Frontal cortex (tissue), 4 donors: ENCODE data around the gene PKN3. TPM values are rescaled to one million over a fixed set of nuclear protein-coding genes. Genes with fewer than 3 reads are reported as not detected.

ENCODE experiments used
- DNase-seq, 2 donors: peaks; one replicate each; pipeline ENCODE4 v3.0.0; 2012; ENCODE audit warnings: low spot score in 2 of 2
- FAIRE-seq: peaks from 2 replicates; lab custom pipeline; 2012; peaks lifted over from hg19 to GRCh38; lab: Jason Lieb, UNC
- small RNA-seq: library from RNA; depleted of rRNA; stranded (forward); fragments of <200 nt; gene quantifications from one replicate; pipeline ENCODE3, GENCODE V24; 2014
- total RNA-seq: library from RNA; depleted of rRNA; stranded (reverse); fragments of >200 nt; gene quantifications from one replicate; pipeline ENCODE4 v1.2.3, GENCODE V29; 2014
- donor health status: control.
- donor health status: control.
- donor health status: control.

Gene PKN3
- total RNA-seq, 1 donor from 2014 or later, result 0.41 TPM

DNA sequence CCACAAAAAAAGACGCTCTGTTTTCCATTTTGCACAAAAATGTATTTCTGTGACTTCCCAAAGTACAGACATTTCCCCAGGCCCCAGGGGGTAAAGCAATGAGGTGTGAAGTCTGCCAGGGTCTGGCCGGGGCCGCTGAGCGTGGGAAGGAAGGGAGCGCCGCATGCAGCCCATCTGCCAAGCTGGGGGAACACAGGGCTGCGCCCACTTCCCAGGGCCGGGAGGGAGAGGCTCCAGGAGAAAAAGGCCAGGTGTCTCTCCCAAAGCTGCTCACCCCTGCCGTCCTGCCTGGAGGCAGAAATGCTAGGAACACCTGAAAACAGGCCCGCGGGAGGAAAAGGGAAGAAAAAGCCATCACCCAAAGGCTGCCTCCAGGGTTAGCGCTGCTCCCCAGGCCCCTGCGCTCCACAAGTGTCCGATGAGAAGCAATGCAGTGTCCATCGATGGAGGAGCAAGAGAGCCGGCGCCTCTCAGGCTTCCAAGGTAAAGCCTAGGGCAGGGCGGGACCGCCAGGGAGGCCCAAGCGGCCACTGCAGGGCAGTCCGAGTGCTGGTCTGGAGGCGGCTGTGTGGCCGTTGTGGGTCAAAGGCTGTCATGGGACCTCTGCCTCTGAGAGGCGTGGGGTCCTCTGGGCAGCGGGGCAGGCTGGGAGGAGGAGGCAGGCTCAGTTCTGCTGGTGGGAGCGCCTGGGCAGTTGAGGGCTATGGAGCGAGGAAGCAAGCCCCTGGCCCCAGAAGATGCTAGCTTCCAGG, 27.6 kb downstream of the PKN3 start:
- DNase-seq, result no peak
- no peak for FAIRE-seq

GRCh38 chr9:128731093-128731492, 28.8 kb downstream of the PKN3 start:
- no peak for FAIRE-seq
- DNase-seq, result no peak

- FAIRE-seq, result no peak
- DNase-seq, result no peak
These were observed 29.4 kb downstream of the PKN3 start for GRCh38 chr9:128731691-128732090.

DNA sequence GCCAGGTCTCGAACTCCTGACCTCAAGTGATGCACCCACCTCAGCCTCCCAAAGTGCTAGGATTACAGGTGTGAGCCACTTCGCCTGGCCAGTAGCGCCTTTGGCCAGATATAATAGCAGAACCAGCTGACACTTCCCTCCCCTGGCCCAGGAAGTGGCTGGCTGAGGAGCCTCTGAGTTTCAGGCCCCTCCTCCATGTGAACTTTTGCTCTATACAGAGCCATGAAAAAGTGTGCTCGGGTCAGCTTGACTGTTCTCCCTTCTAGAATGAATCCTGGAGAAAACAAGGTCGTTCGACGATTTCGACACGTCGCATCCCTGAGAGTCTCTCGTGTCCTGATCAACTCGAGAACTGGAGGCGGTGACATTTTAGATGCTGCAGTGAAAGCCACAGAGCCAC, 30.3 kb downstream of the PKN3 start:
- FAIRE-seq (no peak), DNase-seq (no peak)

DNA sequence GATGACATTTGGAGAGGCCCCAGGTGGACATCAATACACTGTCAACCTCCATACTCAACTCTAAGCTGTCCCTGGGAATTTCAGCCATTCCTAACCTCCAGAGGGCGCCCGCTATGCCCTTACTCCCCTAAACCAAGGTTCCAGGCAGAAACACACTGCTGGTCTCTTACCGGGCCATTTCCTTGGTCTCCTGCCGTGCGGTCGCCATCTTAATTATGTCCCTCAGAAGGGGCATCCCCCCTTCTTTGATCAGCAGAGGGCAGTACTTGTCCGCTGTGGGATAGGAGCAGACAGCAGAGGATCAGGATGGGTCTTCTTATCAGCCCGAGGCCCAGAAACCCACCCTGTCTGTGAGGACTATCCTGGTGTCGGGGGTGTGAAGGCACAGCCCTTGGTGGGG, 31.0 kb downstream of the PKN3 start:
- DNase-seq (peak in 1 of 2 donors; percentile 57), FAIRE-seq (no peak)

DNA sequence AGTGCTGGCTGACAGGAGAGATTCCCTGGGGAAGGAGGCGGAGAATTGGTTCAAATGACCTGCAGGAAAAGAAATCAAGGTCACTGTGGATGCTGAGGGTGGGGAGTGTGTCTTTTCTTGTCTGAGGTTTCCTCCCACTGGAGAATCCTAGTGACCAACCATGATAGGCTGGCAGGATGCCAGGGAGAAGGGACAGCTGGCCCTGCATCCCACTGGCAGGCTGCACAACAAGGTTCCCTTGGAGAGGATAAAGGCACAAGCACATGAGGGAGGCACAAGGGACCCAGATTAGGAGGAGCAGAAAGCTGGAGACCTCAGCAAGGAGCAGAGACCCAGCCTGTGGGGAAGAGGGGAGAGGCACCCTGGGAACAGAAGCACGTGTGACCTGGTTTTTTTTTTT, 33.1 kb downstream of the PKN3 start:
- no peak for FAIRE-seq
- peak in 1 of 2 donors; percentile 60 for DNase-seq

DNA sequence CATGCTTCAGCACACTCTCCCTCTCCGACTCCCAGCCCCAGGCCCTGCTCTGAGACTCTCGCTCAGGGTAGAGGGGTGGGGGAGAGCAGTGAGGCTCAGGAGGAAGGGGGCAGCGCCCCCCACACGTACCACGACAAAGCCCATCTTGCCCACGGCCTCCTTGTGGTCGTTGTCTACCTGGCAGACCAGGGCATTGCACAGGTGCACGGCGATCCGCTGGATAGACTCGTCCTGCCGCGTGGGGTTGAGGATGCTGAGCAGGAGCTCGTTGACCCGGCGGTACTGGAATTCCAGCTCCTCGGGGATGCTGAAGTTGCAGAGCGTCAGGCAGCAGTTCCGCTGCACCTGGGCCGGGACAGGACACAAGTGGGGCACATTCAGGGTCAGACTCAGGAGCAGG, 40.1 kb downstream of the PKN3 start:
- FAIRE-seq, result no peak

DNA sequence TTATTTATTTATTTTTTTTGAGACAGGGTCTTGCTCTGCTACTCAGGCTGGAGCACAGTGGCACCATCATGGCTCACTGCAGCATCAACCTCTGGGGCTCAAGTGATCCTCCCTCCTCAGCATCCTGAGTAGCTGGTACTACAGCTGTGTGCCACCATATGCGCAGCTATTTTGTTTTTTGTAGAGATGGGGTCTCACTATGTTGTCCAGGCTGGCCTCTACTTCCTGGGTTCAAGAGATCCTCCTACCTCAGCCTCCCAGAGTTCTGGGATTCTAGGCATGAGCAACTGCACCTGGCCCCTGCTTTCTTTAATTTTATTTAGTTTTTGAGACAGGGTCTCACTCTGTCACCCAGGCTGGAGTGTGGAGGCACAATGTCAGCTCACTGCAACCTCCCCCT, 41.1 kb downstream of the PKN3 start:
- no peak for FAIRE-seq
- no peak for DNase-seq

More for the DNA sequence above, 40.1 kb downstream of the PKN3 start:
- no peak for DNase-seq

DNA sequence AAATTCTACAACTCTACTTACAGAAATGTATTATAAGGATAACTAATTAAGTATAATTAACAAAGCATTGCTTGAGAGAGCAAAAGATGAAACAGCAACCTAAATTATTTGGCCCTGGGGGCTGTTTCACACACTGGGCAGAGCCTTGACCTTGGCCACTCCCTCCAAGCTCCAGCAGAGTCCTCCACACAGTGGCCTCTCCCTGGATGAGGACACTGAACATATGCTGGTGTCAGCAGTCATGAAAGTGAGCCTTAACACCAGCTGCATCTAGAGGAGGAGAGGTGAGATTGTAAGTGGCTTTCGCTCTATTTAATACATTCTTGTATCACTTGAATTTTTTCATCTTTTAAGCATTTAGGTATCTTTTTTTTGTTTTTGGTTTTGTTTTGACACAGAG, 44.9 kb downstream of the PKN3 start:
- FAIRE-seq (no peak), DNase-seq (no peak)

DNA sequence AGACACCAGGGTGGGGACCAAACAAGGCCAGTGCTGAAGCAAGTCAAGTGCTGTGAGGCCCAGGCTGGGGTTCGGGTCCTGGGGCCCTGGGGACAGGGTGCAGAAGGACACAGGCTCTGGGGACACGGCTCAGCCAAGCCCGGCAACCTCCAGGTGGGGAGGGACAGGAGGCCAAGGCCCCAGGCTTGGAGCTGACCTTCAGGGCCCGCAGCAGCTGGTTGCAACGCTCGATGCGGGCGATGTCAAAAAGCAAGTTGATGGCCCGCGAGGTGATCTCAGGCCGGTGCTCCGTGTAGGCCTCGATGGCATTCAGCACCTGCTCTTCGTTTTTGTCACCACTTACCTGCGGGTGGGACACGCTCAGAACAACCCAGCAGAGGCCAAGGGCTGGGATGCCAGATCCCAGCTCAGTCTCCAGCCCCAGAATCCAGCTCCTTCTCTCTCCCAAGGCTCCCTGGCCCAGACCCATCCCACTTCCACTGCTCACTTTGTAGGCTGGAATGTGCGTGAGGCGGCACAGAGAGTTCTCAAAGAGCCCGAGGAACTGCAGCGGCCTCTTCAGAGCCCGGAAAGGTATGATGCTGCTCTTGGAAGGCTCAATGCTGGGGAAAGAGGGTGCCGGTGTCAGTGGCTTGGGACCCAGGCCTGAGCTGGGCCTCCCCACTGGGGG, 48.8 kb downstream of the PKN3 start:
- FAIRE-seq (no peak), DNase-seq (no peak)

- DNase-seq, result no peak
These were observed 51.3 kb downstream of the PKN3 start for GRCh38 chr9:128753627-128754026.

GRCh38 chr9:128757602-128758001, 55.3 kb downstream of the PKN3 start:
- DNase-seq, result no peak
- no peak for FAIRE-seq

More at GRCh38 chr9:128753627-128754026, 51.3 kb downstream of the PKN3 start:
- no peak for FAIRE-seq

DNA sequence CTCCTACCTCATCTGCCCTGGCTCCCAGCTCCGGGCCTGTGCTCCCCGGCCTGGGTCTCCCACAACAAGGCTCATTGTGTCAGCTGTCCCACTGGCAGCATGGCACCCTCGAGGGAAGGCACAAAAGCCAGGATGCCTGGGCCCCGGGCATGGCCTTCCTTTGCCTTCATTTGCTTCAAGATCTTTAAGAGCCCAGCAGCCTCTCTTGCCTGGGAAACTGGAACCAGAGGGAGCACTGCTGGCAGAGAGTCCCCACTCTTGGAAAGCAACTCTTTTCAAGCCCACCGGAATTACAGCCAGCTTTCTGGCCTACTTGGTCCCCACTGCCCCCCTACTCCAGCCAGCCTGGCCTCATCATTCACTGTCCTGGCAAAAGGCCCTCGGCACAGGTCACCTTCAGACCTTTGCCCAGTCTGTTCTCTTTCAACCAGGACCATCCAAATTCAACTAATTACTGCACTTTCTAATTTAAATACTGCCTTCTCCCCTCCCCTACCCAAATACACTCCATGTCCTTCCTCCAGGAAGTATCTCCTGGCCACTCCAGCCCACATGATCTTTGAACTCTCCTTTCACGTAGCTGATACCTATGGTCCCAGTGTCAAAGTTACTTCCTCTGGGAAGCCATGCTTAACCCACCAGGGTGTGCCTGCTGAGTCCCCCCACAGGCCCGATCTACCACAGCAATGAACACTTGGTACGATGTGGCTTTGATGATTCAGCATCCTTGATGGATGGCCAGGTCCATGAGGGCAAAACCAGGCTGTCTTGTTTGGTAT, 60.6 kb downstream of the PKN3 start:
- DNase-seq (no peak), FAIRE-seq (no peak)

DNA sequence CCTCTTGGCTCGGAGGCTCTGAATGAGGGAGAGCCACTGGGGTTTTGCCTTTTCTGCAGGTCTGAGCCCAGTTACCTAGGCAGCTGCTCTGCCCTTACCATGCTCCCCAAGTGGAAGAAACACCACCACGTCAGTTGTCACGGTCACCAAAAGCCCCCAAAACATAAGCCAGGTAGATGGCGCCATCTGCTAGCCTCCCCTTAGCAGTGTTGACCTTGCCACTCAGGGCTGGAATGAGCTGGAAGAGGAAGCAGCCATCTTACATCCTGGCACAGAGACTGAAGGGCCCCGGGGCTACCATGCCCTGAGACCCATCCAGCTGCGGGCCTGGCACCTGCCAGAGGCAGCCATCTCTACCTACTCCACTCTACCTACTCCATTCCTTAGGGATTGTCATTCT, 62.1 kb downstream of the PKN3 start:
- FAIRE-seq, result no peak
- no peak for DNase-seq

DNA sequence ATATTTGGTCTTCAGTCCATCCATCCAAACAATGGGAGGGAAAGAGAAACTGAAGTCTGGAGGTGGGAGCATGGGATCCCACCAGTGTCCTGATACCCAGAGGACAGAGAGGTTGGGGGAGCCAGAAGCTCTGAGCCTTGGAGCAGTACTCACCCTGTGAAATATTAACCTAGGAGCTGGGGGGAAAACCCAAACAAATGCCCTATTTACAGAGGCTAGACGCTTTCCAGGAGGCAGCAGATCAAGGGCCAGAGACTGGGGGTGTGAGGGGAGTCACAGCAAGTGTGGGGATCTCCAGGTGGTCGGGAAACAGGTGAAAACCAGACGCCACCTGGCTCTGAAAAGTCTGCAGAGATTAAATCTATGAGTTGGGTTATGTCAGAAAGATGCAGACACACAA, 63.2 kb downstream of the PKN3 start:
- no peak for DNase-seq
- no peak for FAIRE-seq

DNA sequence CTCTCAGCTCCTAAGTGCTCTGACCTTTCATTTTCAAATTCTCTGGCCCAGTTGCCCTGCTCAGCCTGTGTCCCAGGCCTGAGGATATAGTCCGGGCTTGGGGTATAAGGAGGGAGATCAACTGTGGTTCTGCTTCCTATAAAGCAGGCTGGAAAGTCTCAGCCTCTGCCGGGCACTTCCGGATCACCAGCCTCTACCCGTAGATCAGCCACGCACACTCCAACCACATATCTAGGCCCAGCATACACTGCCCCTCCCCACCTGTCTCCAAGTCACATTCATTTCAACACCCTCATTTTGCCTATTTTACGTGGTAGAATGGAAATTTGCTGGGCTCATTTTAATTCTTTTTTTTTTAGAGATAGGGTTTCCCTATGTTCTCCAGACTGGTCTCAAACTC, 66.3 kb downstream of the PKN3 start:
- DNase-seq (no peak), FAIRE-seq (no peak)

Small RNA genes lying within 50 kb of the gene (small RNA-seq; reads per million reads assigned to genes)
- gene RF00017, result not detected
- not detected for gene RN7SL560P

Other genes with a start within 250 kb of the PKN3 start
- gene ODF2, start 246.5 kb upstream of the PKN3 start, total RNA-seq, result 17.1 TPM
- 21.6 TPM for gene GLE1, start 197.8 kb upstream of the PKN3 start, total RNA-seq
- 810 TPM for gene SPTAN1, start 149.9 kb upstream of the PKN3 start, total RNA-seq
- gene DYNC2I2, start 45.7 kb upstream of the PKN3 start, total RNA-seq, result 31.4 TPM
- gene SET, start 13.3 kb upstream of the PKN3 start, total RNA-seq, result 846 TPM
- 1.2 TPM for gene ZDHHC12, start 21.6 kb downstream of the PKN3 start, total RNA-seq
- 20.4 TPM for gene ZER1, start 69.4 kb downstream of the PKN3 start, total RNA-seq
- 6.5 TPM for gene TBC1D13, start 84.8 kb downstream of the PKN3 start, total RNA-seq
- gene ENDOG, start 116.0 kb downstream of the PKN3 start, total RNA-seq, result 21.6 TPM
- 10.2 TPM for gene SPOUT1, start 127.3 kb downstream of the PKN3 start, total RNA-seq
- 9.8 TPM for gene KYAT1, start 179.4 kb downstream of the PKN3 start, total RNA-seq
- 19.6 TPM for gene LRRC8A, start 179.6 kb downstream of the PKN3 start, total RNA-seq
- 1.2 TPM for gene PHYHD1, start 218.5 kb downstream of the PKN3 start, total RNA-seq
- gene DOLK, start 245.1 kb downstream of the PKN3 start, total RNA-seq, result 18.3 TPM
- 22.0 TPM for gene NUP188, start 245.2 kb downstream of the PKN3 start, total RNA-seq